Measurements from ENCODE around the gene PPP1R15B.
A peak's percentile ranks its signal among the peaks of the same experiment; 100 is the strongest.

The PPP1R15B gene

GRCh38 chr1:204367193-204367858, 44.3 kb downstream of the PPP1R15B start:
- no peak for DNase-seq (ENCODE audit: low read depth)

GRCh38 chr1:204366759-204367158, 44.9 kb downstream of the PPP1R15B start:
- no peak for DNase-seq (ENCODE audit: low read depth)

- peak; percentile 78 for DNase-seq (ENCODE audit: low read depth)
Measured at GRCh38 chr1:204363335-204364114, 48.1 kb downstream of the PPP1R15B start.

- no peak for DNase-seq (ENCODE audit: low read depth)
Measured at GRCh38 chr1:204362984-204363334, 48.7 kb downstream of the PPP1R15B start.

GRCh38 chr1:204361781-204362180, 49.8 kb downstream of the PPP1R15B start:
- no peak for DNase-seq (ENCODE audit: low read depth)

- DNase-seq (ENCODE audit: low read depth): no peak
Measured at GRCh38 chr1:204361341-204361771, 50.3 kb downstream of the PPP1R15B start.

- DNase-seq (ENCODE audit: low read depth): no peak
Measured at GRCh38 chr1:204360314-204360713, 51.3 kb downstream of the PPP1R15B start.

- peak; percentile 69 for DNase-seq (ENCODE audit: low read depth)
Measured at GRCh38 chr1:204359474-204360255, 52.0 kb downstream of the PPP1R15B start, which contains the start of gene PLEKHA6. Gene PLEKHA6 (minus strand): TSS chr1:204359929. CDS start chr1:204273727, 86,202 bp downstream.

GRCh38 chr1:204359131-204359473, 52.5 kb downstream of the PPP1R15B start:
- no peak for DNase-seq (ENCODE audit: low read depth)

GRCh38 chr1:204358605-204359004, 53.0 kb downstream of the PPP1R15B start:
- DNase-seq (ENCODE audit: low read depth): no peak

- no peak for DNase-seq (ENCODE audit: low read depth)
Measured at GRCh38 chr1:204357551-204358490, 53.8 kb downstream of the PPP1R15B start.

- DNase-seq (ENCODE audit: low read depth): peak; percentile 42
Measured at GRCh38 chr1:204356997-204357396, 54.6 kb downstream of the PPP1R15B start.

GRCh38 chr1:204355913-204356312, 55.7 kb downstream of the PPP1R15B start:
- no peak for DNase-seq (ENCODE audit: low read depth)

GRCh38 chr1:204354579-204354978, 57.0 kb downstream of the PPP1R15B start:
- DNase-seq (ENCODE audit: low read depth): no peak
